HepG2 (cell line): ENCODE measurements around the gene NAALADL1. TPM values are rescaled to one million over a fixed set of nuclear protein-coding genes. Genes with fewer than 3 reads are reported as not detected.

Experiments used
- ATAC-seq: fragments of 200-7000 bp; cut with Tn5 transposase; 3 replicates; pipeline ENCODE4 v1.9.1; 2020; ENCODE audit warnings: mild to moderate bottlenecking, moderate library complexity
- BruUV-seq: library from RNA; stranded (reverse); fragments of 400-500 nt; replicated peaks from 2 replicates; lab custom pipeline; 2021; lab: Mats Ljungman, UMichigan
- CTCF ChIA-PET: fragments of 300-600 bp; formaldehyde crosslinking; extraction: SDS; loops from one replicate; lab custom pipeline; 2021; ENCODE audit warnings: low total read pairs, inconsistent platforms, low intra/inter-chr PET ratio; lab: Yijun Ruan, JAX
- POLR2A ChIA-PET: fragments of 350-600 bp; sonication (Branson Sonifier 250); formaldehyde crosslinking; loops from one replicate; lab custom pipeline; 2020; ENCODE audit warnings: antibody characterized with exemption, inconsistent platforms; lab: Yijun Ruan, JAX
- DNase-seq: peaks from one replicate; pipeline ENCODE4 v3.0.0-alpha.2; 2015; ENCODE audit warnings: low spot score
- FAIRE-seq: peaks from 3 replicates; lab custom pipeline; 2011; peaks lifted over from hg19 to GRCh38; lab: Jason Lieb, UNC
- H2AFZ ChIP-seq: one replicate; pipeline ENCODE4 v1.6.1; 2011; ENCODE audit warnings: low read length, inconsistent platforms
- H3K27ac ChIP-seq: fragments of 300-600 bp; 3 replicates; pipeline ENCODE4 v1.8.0; 2011; ENCODE audit warnings: mixed run types, mild to moderate bottlenecking, mixed read lengths, low read length, inconsistent platforms; ENCODE audit not compliant: insufficient read depth; ENCODE audit errors: extremely low read length
- H3K27me3 ChIP-seq, 2 experiments: fragments of 200-600 bp in 1 of 2; 2 replicates in 1 of 2; 3 replicates in 1 of 2; pipeline versions ENCODE4 v1.6.0 to v1.8.0; 2011; ENCODE audit warnings: low read length in 2 of 2, mild to moderate bottlenecking in 2 of 2, moderate library complexity in 2 of 2, inconsistent platforms in 1 of 2; ENCODE audit not compliant: insufficient read depth in 2 of 2, control insufficient read depth in 1 of 2
- H3K36me3 ChIP-seq, 2 experiments: fragments of 200-600 bp in 1 of 2; replicated peaks in 1 of 2; 2 replicates in 1 of 2; 3 replicates in 1 of 2; pipeline versions ENCODE4 v1.5.1 to v1.8.0; 2011; ENCODE audit warnings: low read length in 2 of 2, inconsistent platforms in 1 of 2; ENCODE audit not compliant: insufficient read depth in 2 of 2, control insufficient read depth in 1 of 2
- H3K4me1 ChIP-seq: 2 replicates; pipeline ENCODE4 v1.5.1; 2012; ENCODE audit warnings: low read length, inconsistent platforms; ENCODE audit not compliant: insufficient read depth
- H3K4me2 ChIP-seq: 2 replicates; pipeline ENCODE4 v1.6.0; 2011; ENCODE audit warnings: low read depth, low read length, inconsistent platforms
- H3K4me3 ChIP-seq, 3 experiments: fragments of 200-600 bp in 1 of 3; sonication (generic), shearing (Covaris generic) in 1 of 3; replicated peaks in 1 of 3; 2 replicates each; pipeline ENCODE4 v1.5.1; 2011 to 2016; ENCODE audit warnings: low read length in 3 of 3, inconsistent platforms in 2 of 3, low read depth in 2 of 3, mild to moderate bottlenecking in 2 of 3, control low read depth in 1 of 3, mixed read lengths in 1 of 3; ENCODE audit not compliant: insufficient read depth in 1 of 3
- H3K79me2 ChIP-seq: one replicate; pipeline ENCODE4 v1.6.1; 2011; ENCODE audit warnings: low read length, inconsistent platforms; ENCODE audit not compliant: insufficient read depth
- H3K9ac ChIP-seq: 2 replicates; pipeline ENCODE4 v1.6.0; 2011; ENCODE audit warnings: mild to moderate bottlenecking, low read depth, low read length, inconsistent platforms; ENCODE audit not compliant: insufficient read depth
- H3K9me3 ChIP-seq: 2 replicates; pipeline ENCODE4 v1.5.1; 2012; ENCODE audit warnings: mild to moderate bottlenecking, low read length
- H4K20me1 ChIP-seq: 2 replicates; pipeline ENCODE4 v1.6.0; 2011; ENCODE audit warnings: inconsistent platforms, mild to moderate bottlenecking, low read length, moderate library complexity; ENCODE audit not compliant: insufficient read depth
- AKAP8 ChIP-seq: sonication (generic); formaldehyde crosslinking; IDR thresholded peaks from 2 replicates; pipeline ENCODE4 v1.5.1; 2020; ENCODE audit warnings: mild to moderate bottlenecking, missing genetic modification reagents
- IRX3 ChIP-seq: sonication (generic); formaldehyde crosslinking; IDR thresholded peaks from 2 replicates; pipeline ENCODE4 v1.8.1; 2023; ENCODE audit warnings: mild to moderate bottlenecking, low read depth, missing genetic modification reagents, borderline replicate concordance
- ISX ChIP-seq: sonication (generic); formaldehyde crosslinking; conservative IDR thresholded peaks from 2 replicates; pipeline ENCODE4 v1.5.0; 2020; ENCODE audit warnings: missing genetic modification reagents
- JUN ChIP-seq: sonication (generic); formaldehyde crosslinking; IDR thresholded peaks from 2 replicates; pipeline ENCODE4 v1.4.0; 2020; ENCODE audit warnings: mild to moderate bottlenecking, missing genetic modification reagents
- KAT7 ChIP-seq: IDR thresholded peaks from 2 replicates; pipeline ENCODE4 v1.6.1; 2018; ENCODE audit warnings: borderline replicate concordance, missing compliant biosample characterization
- MATR3 ChIP-seq: sonication (generic); formaldehyde crosslinking; IDR thresholded peaks from 2 replicates; pipeline ENCODE4 v1.4.0; 2020; ENCODE audit warnings: missing genetic modification reagents
- RFXANK ChIP-seq: IDR thresholded peaks from 2 replicates; pipeline ENCODE4 v1.6.1; 2016
- SKI ChIP-seq: fragments of 450-650 bp; IDR thresholded peaks from one replicate; pipeline ENCODE4 v1.6.1; 2018; ENCODE audit warnings: mild to moderate bottlenecking; ENCODE audit not compliant: partially characterized antibody
- ZFP41 ChIP-seq: sonication (generic); formaldehyde crosslinking; IDR thresholded peaks from 2 replicates; pipeline ENCODE4 v1.4.0; 2020; ENCODE audit warnings: mild to moderate bottlenecking, missing genetic modification reagents, borderline replicate concordance
- ZFP62 ChIP-seq: sonication (generic); formaldehyde crosslinking; IDR thresholded peaks from 2 replicates; pipeline ENCODE4 v1.4.0; 2020; ENCODE audit warnings: missing genetic modification reagents
- ZNF34 ChIP-seq: sonication (generic); formaldehyde crosslinking; IDR thresholded peaks from 2 replicates; pipeline ENCODE4 v1.4.0; 2020; ENCODE audit warnings: mild to moderate bottlenecking, missing genetic modification reagents, borderline replicate concordance
- ZNF724P ChIP-seq: sonication (generic); formaldehyde crosslinking; IDR thresholded peaks from 2 replicates; pipeline ENCODE4 v1.8.0; 2022; ENCODE audit warnings: missing genetic modification reagents, borderline replicate concordance
- ZSCAN22 ChIP-seq: sonication (generic); formaldehyde crosslinking; IDR thresholded peaks from 2 replicates; pipeline ENCODE4 v1.4.0; 2020; ENCODE audit warnings: mild to moderate bottlenecking, missing genetic modification reagents
- WGBS: methylation state at CpG from one replicate; pipeline ENCODE4 v1.1.6; 2017; ENCODE audit warnings: low lambda C conversion rate; 5-methylcytosine and 5-hydroxymethylcytosine counted together
- in situ Hi-C: cut with HindIII; loops from 2 replicates; pipeline ENCODE4 v1.10.0; 2017; ENCODE audit warnings: low pct_unique_long_range_greater_than_20kb; ENCODE audit not compliant: extremely low pct_ligation_motif_present
- intact Hi-C: fragments of 100-400 bp; cut with micrococcal nuclease; formaldehyde crosslinking; loops from one replicate; pipeline ENCODE4 v1.10.0; 2022; ENCODE audit not compliant: unreplicated experiment
- polyA plus RNA-seq, 8 experiments: library from polyadenylated mRNA; depleted of rRNA in 3 of 8; stranded (reverse) in 7 of 8; unstranded in 1 of 8; fragments of >200 nt; fragmentation: Illumina TruSeq in 4 of 8; extraction: Trizol in 4 of 8; gene quantifications; 2 replicates each; pipeline versions ENCODE4 v1.2.1 to v1.2.3, GENCODE V29; 2011 to 2016; ENCODE audit warnings: low read depth in 4 of 8, missing spikeins in 1 of 8, mixed read lengths in 1 of 8; ENCODE audit not compliant: insufficient read depth in 1 of 8
- total RNA-seq, 5 experiments: library from RNA; depleted of rRNA; stranded (reverse); fragments of >200 nt; fragmentation: Illumina TruSeq; extraction: Trizol; gene quantifications; 2 replicates each; pipeline ENCODE4 v1.2.3, GENCODE V29; 2016; ENCODE audit warnings: low read depth in 1 of 5
- TF ChIP-seq, protein P1 (sequence below): sonication (generic); formaldehyde crosslinking; IDR thresholded peaks from 2 replicates; pipeline ENCODE4 v1.4.0; 2020; ENCODE audit warnings: low read depth, mild to moderate bottlenecking, missing genetic modification reagents
- TF ChIP-seq, protein P2 (sequence below): sonication (generic); formaldehyde crosslinking; IDR thresholded peaks from 2 replicates; pipeline ENCODE4 v1.8.0; 2022; ENCODE audit warnings: missing genetic modification reagents, mild to moderate bottlenecking, moderate library complexity, borderline replicate concordance

NAALADL1 gene
- total and polyA plus RNA-seq, 2 of the 13 experiments (the other 11 are each of a cell fraction or from before 2014, with no cell fraction given), result 9.3 to 33.9 TPM

DNA sequence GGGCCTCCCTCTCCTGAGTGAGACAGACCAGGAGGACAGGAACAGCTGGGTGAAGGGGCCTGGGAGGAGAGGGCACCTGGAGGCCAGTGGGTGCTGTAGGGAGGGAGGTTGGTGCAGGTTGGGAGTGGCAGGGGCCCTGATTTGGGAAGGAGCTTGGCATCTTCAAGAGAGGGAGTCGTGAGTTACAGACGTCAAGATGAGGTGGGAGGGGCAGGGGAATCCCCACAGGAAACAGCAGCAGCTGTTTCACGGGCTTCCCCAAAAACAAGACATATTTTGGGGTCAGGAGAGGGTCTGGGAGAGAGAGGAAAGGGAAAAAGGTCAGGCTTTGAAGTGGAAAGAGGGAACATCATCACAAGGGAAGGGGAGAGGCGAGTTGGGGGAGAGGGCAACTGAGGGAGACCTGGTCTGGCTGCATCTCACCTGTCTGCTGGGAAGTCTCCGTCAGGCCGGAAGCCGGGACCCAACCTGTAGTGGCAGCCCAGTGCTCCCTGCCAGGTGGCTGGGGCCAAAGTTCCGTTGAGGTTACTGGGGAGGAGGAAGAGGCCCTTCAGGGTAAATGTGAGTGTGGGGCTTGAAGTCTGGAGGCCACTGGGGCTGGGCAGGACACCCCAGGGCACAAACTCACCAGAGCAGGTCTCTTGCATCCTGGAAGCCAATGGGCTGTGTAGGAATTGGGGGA, 4.4 kb downstream of the NAALADL1 start:
- Histone ChIP-seq H3K9ac (no peak overlapping the region), H3K27me3 (no peaks in the 10 kb centered on the region), H3K4me2 (no peak overlapping the region), H3K36me3 (no peaks in the 10 kb centered on the region), H3K79me2 (no peaks in the 10 kb centered on the region), H3K27ac (no peak overlapping the region), H3K4me1 (peaks cover 36% of the 10 kb centered on the region), H2AFZ (no peak overlapping the region), H3K9me3 (no peaks in the 10 kb centered on the region), H4K20me1 (no peaks in the 10 kb centered on the region), H3K4me3 (no peak overlapping the region)
- no peak for TF ChIP-seq ZFP62 (CRISPR knock-in tag)
- TF ChIP-seq, protein P1, sequence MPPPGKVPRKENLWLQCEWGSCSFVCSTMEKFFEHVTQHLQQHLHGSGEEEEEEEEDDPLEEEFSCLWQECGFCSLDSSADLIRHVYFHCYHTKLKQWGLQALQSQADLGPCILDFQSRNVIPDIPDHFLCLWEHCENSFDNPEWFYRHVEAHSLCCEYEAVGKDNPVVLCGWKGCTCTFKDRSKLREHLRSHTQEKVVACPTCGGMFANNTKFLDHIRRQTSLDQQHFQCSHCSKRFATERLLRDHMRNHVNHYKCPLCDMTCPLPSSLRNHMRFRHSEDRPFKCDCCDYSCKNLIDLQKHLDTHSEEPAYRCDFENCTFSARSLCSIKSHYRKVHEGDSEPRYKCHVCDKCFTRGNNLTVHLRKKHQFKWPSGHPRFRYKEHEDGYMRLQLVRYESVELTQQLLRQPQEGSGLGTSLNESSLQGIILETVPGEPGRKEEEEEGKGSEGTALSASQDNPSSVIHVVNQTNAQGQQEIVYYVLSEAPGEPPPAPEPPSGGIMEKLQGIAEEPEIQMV (CRISPR knock-in tag), result no peak
- no peak for TF ChIP-seq MATR3 (CRISPR knock-in tag)
- no peak for TF ChIP-seq ISX (CRISPR knock-in tag)
- TF ChIP-seq JUN (CRISPR knock-in tag), result no peak
- no peak for TF ChIP-seq ZSCAN22 (CRISPR knock-in tag)
- no peak for TF ChIP-seq AKAP8
- TF ChIP-seq KAT7 (CRISPR knock-in tag), result no peak
- TF ChIP-seq ZNF724P (CRISPR knock-in tag), result no peak
- no peak for TF ChIP-seq SKI
- no peak for TF ChIP-seq RFXANK (CRISPR knock-in tag)
- TF ChIP-seq IRX3 (CRISPR knock-in tag), result no peak
- TF ChIP-seq, protein P2, sequence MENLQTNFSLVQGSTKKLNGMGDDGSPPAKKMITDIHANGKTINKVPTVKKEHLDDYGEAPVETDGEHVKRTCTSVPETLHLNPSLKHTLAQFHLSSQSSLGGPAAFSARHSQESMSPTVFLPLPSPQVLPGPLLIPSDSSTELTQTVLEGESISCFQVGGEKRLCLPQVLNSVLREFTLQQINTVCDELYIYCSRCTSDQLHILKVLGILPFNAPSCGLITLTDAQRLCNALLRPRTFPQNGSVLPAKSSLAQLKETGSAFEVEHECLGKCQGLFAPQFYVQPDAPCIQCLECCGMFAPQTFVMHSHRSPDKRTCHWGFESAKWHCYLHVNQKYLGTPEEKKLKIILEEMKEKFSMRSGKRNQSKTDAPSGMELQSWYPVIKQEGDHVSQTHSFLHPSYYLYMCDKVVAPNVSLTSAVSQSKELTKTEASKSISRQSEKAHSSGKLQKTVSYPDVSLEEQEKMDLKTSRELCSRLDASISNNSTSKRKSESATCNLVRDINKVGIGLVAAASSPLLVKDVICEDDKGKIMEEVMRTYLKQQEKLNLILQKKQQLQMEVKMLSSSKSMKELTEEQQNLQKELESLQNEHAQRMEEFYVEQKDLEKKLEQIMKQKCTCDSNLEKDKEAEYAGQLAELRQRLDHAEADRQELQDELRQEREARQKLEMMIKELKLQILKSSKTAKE (CRISPR knock-in tag), result no peak
- no peak for TF ChIP-seq ZFP41 (CRISPR knock-in tag)
- TF ChIP-seq ZNF34 (CRISPR knock-in tag), result no peak
- in situ Hi-C loops, result no loop called here
- no peak for DNase-seq
- WGBS, result 82% methylated on average over 8 of the region's 8 CpGs
- POLR2A ChIA-PET, result no interaction called here
- CTCF ChIA-PET, result no interaction called here
- no peak for FAIRE-seq
- BruUV-seq, result no TSS peak
- intact Hi-C loops, result no loop called here
- ATAC-seq, result no peak
